HFF-Myc (cell line): ENCODE data around the gene LGALS3.

ENCODE experiments used
- DNase-seq: peaks from one replicate; pipeline ENCODE4 v3.0.0-alpha.2; 2011; ENCODE audit warnings: low read depth; ENCODE audit errors: extremely low read depth
- H3K4me3 ChIP-seq: replicated peaks from 2 replicates; pipeline ENCODE4 v1.5.1; 2011; ENCODE audit warnings: low read depth, mild to moderate bottlenecking, control low read depth, low read length
- CTCF ChIP-seq: IDR thresholded peaks from 2 replicates; pipeline ENCODE4 v1.5.1; 2012; ENCODE audit warnings: mild to moderate bottlenecking, low read depth, low read length, control low read depth; ENCODE audit errors: missing control alignments

LGALS3 gene

GRCh38 chr14:55120571-55121495 lies 8.2 kb upstream of the LGALS3 start:
- no peak overlapping the region for H3K4me3 ChIP-seq
- no peak for TF ChIP-seq CTCF
- DNase-seq: no peak

GRCh38 chr14:55121628-55122439 lies 7.2 kb upstream of the LGALS3 start:
- TF ChIP-seq CTCF: no peak
- no peak for DNase-seq
- H3K4me3 ChIP-seq: no peak overlapping the region

- no peak for DNase-seq
- no peak overlapping the region for H3K4me3 ChIP-seq
- no peak for TF ChIP-seq CTCF
Measured at GRCh38 chr14:55122440-55122986, 6.5 kb upstream of the LGALS3 start.

DNA sequence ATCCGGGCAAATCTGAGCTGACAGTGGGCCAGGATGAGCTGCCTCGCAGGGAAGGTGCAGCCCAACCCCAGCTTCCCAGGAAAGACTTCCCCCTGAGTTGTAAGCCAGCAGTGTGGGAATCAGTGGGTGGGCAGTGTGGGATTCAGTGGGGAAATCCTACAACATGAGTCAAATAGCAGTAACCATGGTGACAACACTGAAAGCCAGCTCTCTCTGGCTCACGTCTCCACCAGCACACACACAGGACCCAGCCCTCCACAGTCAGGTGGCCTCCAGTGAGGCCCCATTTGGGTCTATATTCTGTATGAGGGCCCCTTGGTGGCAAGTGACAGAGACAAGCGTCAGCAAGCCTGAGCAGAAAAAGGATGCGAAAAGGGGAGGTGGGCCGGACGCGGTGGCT lies 6.0 kb upstream of the LGALS3 start:
- TF ChIP-seq CTCF: no peak
- no peak overlapping the region for H3K4me3 ChIP-seq
- no peak for DNase-seq

- no peak for TF ChIP-seq CTCF
- no peak for DNase-seq
- no peak overlapping the region for H3K4me3 ChIP-seq
Measured at GRCh38 chr14:55123852-55124639, 5.0 kb upstream of the LGALS3 start.

DNA sequence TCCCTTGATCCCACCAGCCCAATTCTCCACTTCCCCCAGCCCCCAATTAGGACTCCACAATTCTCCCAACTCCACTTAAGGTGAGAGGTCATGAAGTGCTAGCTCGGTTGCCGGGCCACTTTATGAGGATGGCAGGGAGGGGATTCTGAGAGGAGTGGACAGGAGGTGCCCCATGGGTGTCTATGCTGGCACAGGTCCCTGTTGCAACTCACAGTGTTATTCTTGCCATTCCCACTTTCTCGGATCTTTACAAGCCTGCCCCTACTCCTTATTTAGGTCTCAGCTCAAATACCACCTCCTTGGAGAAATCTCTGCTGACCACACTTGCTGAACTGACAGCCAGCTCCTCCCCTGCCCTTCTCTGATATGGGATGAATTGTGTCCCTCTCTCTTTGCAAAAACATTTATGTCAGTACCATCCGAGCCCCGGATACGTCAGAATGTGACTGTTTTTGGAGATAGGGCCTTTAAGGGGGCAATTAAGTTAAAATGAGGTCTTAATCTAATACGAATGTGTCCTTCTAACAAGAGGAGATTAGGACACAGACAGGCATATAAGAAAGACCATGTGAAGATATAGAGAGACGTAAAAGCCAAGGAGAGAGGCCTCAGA lies 4.2 kb upstream of the LGALS3 start:
- no peak overlapping the region for H3K4me3 ChIP-seq
- no peak for DNase-seq
- no peak for TF ChIP-seq CTCF
